HPDE6-E6E7 (cell line): Measurements from ENCODE around the gene IGSF10.

Source experiments
- DNase-seq: peaks from one replicate; pipeline ENCODE4 v3.0.0; 2011; ENCODE audit warnings: missing footprints; ENCODE audit errors: extremely low spot score

IGSF10 gene

GRCh38 chr3:151467069-151467468 is 6.2 kb upstream of the IGSF10 start:
- no peak for DNase-seq

GRCh38 chr3:151462991-151463390 is 2.1 kb upstream of the IGSF10 start:
- DNase-seq: no peak

GRCh38 chr3:151462278-151462780 is 1.5 kb upstream of the IGSF10 start:
- no peak for DNase-seq

GRCh38 chr3:151460228-151460627 is 633 bp downstream of the IGSF10 start:
- no peak for DNase-seq

- DNase-seq: no peak
These were observed 1.5 kb downstream of the IGSF10 start for GRCh38 chr3:151459358-151459757.

GRCh38 chr3:151456065-151456464 is 4.8 kb downstream of the IGSF10 start:
- DNase-seq: no peak

- no peak for DNase-seq
These were observed 8.0 kb downstream of the IGSF10 start for GRCh38 chr3:151452841-151453240.

- no peak for DNase-seq
These were observed 8.5 kb downstream of the IGSF10 start for GRCh38 chr3:151452368-151452767.

GRCh38 chr3:151446002-151446340 is 14.9 kb downstream of the IGSF10 start:
- DNase-seq: no peak

- no peak for DNase-seq
These were observed 15.4 kb downstream of the IGSF10 start for GRCh38 chr3:151445273-151446001.

- DNase-seq: no peak
These were observed 17.3 kb downstream of the IGSF10 start for GRCh38 chr3:151443583-151443982.

GRCh38 chr3:151440940-151441339 is 19.9 kb downstream of the IGSF10 start:
- DNase-seq: no peak

- no peak for DNase-seq
These were observed 21.2 kb downstream of the IGSF10 start for GRCh38 chr3:151439652-151440125.

- DNase-seq: no peak
These were observed 23.0 kb downstream of the IGSF10 start for GRCh38 chr3:151437906-151438305.

GRCh38 chr3:151436675-151437446 is 24.0 kb downstream of the IGSF10 start:
- DNase-seq: no peak

GRCh38 chr3:151434151-151434890 is 26.5 kb downstream of the IGSF10 start:
- peak; percentile 43 for DNase-seq

GRCh38 chr3:151432616-151433372 is 28.1 kb downstream of the IGSF10 start:
- no peak for DNase-seq

GRCh38 chr3:151431940-151432339 is 28.9 kb downstream of the IGSF10 start:
- DNase-seq: peak; percentile 62

GRCh38 chr3:151430821-151431484 is 29.9 kb downstream of the IGSF10 start:
- DNase-seq: no peak

- DNase-seq: no peak
These were observed 32.5 kb downstream of the IGSF10 start for GRCh38 chr3:151428386-151428785.

- no peak for DNase-seq
These were observed 34.6 kb downstream of the IGSF10 start for GRCh38 chr3:151426341-151426657.
